Measurements from ENCODE around the gene TBC1D22B.

TBC1D22B gene

GRCh38 chr6:37239950-37240713 is 17.4 kb upstream of the TBC1D22B start:
- DNase-seq, result peak; percentile 95

GRCh38 chr6:37241131-37241530 is 16.4 kb upstream of the TBC1D22B start:
- no peak for DNase-seq

- no peak for DNase-seq
Measured at GRCh38 chr6:37241775-37242428, 15.7 kb upstream of the TBC1D22B start.

GRCh38 chr6:37242429-37243052 is 15.0 kb upstream of the TBC1D22B start:
- peak; percentile 99 for DNase-seq

- DNase-seq, result no peak
Measured at GRCh38 chr6:37243131-37243815, 14.3 kb upstream of the TBC1D22B start.

GRCh38 chr6:37243816-37244370 is 13.7 kb upstream of the TBC1D22B start:
- no peak for DNase-seq

- DNase-seq, result peak; percentile 99
Measured at GRCh38 chr6:37244430-37245310, 12.9 kb upstream of the TBC1D22B start.

GRCh38 chr6:37251211-37251780 is 6.3 kb upstream of the TBC1D22B start:
- peak; percentile 79 for DNase-seq

GRCh38 chr6:37253486-37254007 is 4.0 kb upstream of the TBC1D22B start:
- DNase-seq, result no peak

- no peak for DNase-seq
Measured at GRCh38 chr6:37254881-37255280, 2.7 kb upstream of the TBC1D22B start.

- DNase-seq, result no peak
Measured at GRCh38 chr6:37256692-37257319, 766 bp upstream of the TBC1D22B start.

- DNase-seq, result no peak
Measured at GRCh38 chr6:37257320-37257633, 295 bp upstream of the TBC1D22B start.

- DNase-seq, result no peak
Measured at GRCh38 chr6:37258405-37259105, 983 bp downstream of the TBC1D22B start.

- DNase-seq, result no peak
Measured at GRCh38 chr6:37259191-37259590, 1.6 kb downstream of the TBC1D22B start.

GRCh38 chr6:37260040-37260439 is 2.5 kb downstream of the TBC1D22B start:
- no peak for DNase-seq

GRCh38 chr6:37260444-37260843 is 2.9 kb downstream of the TBC1D22B start:
- no peak for DNase-seq

GRCh38 chr6:37261198-37261597 is 3.6 kb downstream of the TBC1D22B start:
- DNase-seq, result no peak

- DNase-seq, result no peak
Measured at GRCh38 chr6:37262446-37263026, 5.0 kb downstream of the TBC1D22B start.

GRCh38 chr6:37265001-37265400 is 7.4 kb downstream of the TBC1D22B start:
- DNase-seq, result no peak

- no peak for DNase-seq
Measured at GRCh38 chr6:37265860-37266259, 8.3 kb downstream of the TBC1D22B start.
